ENCODE measurements around the gene TMEM72.

Gene TMEM72

DNA sequence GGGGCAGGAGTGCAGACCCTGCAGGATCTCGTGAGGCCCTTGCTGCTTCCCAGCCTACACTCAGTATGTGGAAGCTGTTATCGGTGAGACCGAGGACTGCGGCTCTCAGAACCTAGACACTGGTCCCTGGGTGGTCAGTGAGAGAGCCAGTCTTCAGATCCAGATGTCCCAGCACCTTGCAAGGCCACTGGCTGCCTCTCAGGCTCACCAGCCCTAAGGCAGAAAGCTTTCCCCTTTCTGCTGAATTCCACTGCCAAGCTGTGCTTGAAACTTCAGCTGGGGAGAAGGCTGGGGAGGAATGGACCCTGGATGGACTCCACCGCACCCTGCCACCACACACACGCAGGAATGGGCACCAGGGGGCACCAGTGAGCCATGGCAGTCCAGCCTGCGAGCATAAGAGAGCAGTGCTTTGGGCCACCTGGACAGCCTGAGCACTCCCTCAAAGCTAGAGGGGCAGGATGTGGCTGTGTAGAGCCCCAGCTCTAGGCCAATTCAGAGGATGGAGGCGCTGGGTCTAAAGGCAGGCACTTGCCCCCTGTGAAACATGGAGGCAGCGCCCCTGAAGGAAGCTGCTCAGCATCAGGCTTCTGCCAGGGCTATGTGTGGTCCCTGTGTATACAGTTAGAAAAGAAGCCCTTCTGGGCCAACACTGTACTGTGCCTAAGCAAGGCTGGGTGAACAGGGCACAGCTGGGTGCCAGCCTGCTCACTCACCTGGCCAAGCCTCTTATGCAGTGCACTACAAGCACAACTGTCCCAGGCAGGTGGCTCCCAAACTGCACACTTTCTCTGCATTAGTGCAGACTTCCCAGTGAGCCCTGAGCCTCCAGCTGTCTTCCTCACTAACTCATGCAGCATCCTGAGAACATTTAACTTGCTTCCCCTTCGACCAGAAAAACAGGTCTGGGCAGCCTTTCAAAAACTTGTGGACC lies 21.6 kb downstream of the TMEM72 start:
- Histone ChIP-seq H3K9ac (ENCODE audit: low read length) (no peak overlapping the region), H4K91ac (ENCODE audit: low read depth, low read length) (peak overlapping the region; percentile 58), H4K8ac (ENCODE audit: low read depth, low read length) (no peak overlapping the region), H2AFZ (ENCODE audit: insufficient read depth, low read length, poor library complexity) (no peak overlapping the region), H2BK12ac (ENCODE audit: low read length) (peak overlapping the region; percentile 61), H3K4ac (ENCODE audit: low read depth, low read length) (no peak overlapping the region), H3K79me1 (ENCODE audit: low read length) (peaks cover 23% of the 10 kb centered on the region), H2BK120ac (ENCODE audit: insufficient read depth, low read length, poor library complexity) (peak overlapping the region; percentile 6), H4K12ac (ENCODE audit: low read depth, low read length) (no peak overlapping the region), H3K27me3 (ENCODE audit: insufficient read depth, low read length) (no peaks in the 10 kb centered on the region), H3K18ac (ENCODE audit: low read length) (peak overlapping the region; percentile 41), H3K79me2 (ENCODE audit: control insufficient read depth, insufficient read depth, low read length, poor library complexity) (peaks cover 2% of the 10 kb centered on the region), H3K4me3 (ENCODE audit: low read depth, low read length) (no peak overlapping the region), H3K36me3 (ENCODE audit: control insufficient read depth in 1 of 2, insufficient read depth in 2 of 2, low read length in 2 of 2) (no peaks in the 10 kb centered on the region), H3K23ac (ENCODE audit: low read length) (no peak overlapping the region), H3K14ac (ENCODE audit: low read length) (peak overlapping the region; percentile 12), H3K27ac (ENCODE audit: low read depth, low read length) (peak overlapping the region; percentile 48), H3K4me1 (ENCODE audit: control insufficient read depth in 1 of 2, insufficient read depth in 2 of 2, low read length in 2 of 2) (peaks cover 25 to 35% of the 10 kb centered on the region in 2 experiments), H2BK5ac (ENCODE audit: low read depth, low read length, poor library complexity) (peak overlapping the region; percentile 29), H3K9me3 (ENCODE audit: insufficient read depth, low read depth, low read length) (peaks cover 5% of the 10 kb centered on the region), H2AK5ac (ENCODE audit: low read length) (peak overlapping the region; percentile 44), H3K4me2 (ENCODE audit: low read length) (peak overlapping the region; percentile 21)
- WGBS (ENCODE audit: extremely low coverage, insufficient coverage, insufficient read length): no CpG with 5 or more reads among the region's 10 CpGs
- DNase-seq: peak; percentile 63 to 90

- H3K4me1 ChIP-seq (ENCODE audit: control insufficient read depth in 1 of 2, insufficient read depth in 2 of 2, low read length in 2 of 2): peaks cover 25 to 35% of the 10 kb centered on the region in 2 experiments
- H3K4ac ChIP-seq (ENCODE audit: low read depth, low read length): no peak overlapping the region
- H2AFZ ChIP-seq (ENCODE audit: insufficient read depth, low read length, poor library complexity): peak overlapping the region; percentile 18
- no peaks in the 10 kb centered on the region for H3K27me3 ChIP-seq (ENCODE audit: insufficient read depth, low read length)
- no peak overlapping the region for H3K23ac ChIP-seq (ENCODE audit: low read length)
- H3K36me3 ChIP-seq (ENCODE audit: control insufficient read depth in 1 of 2, insufficient read depth in 2 of 2, low read length in 2 of 2): no peaks in the 10 kb centered on the region
- H2BK5ac ChIP-seq (ENCODE audit: low read depth, low read length, poor library complexity): peak overlapping the region; percentile 33
- peak overlapping the region; percentile 58 for H4K91ac ChIP-seq (ENCODE audit: low read depth, low read length)
- H4K12ac ChIP-seq (ENCODE audit: low read depth, low read length): no peak overlapping the region
- H3K79me2 ChIP-seq (ENCODE audit: control insufficient read depth, insufficient read depth, low read length, poor library complexity): peaks cover 2% of the 10 kb centered on the region
- no peak overlapping the region for H3K4me2 ChIP-seq (ENCODE audit: low read length)
- peaks cover 5% of the 10 kb centered on the region for H3K9me3 ChIP-seq (ENCODE audit: insufficient read depth, low read depth, low read length)
- H3K18ac ChIP-seq (ENCODE audit: low read length): no peak overlapping the region
- peak overlapping the region; percentile 36 for H2AK5ac ChIP-seq (ENCODE audit: low read length)
- peak overlapping the region; percentile 54 for H2BK120ac ChIP-seq (ENCODE audit: insufficient read depth, low read length, poor library complexity)
- H3K79me1 ChIP-seq (ENCODE audit: low read length): peaks cover 23% of the 10 kb centered on the region
- H3K9ac ChIP-seq (ENCODE audit: low read length): peak overlapping the region; percentile 1
- H2BK12ac ChIP-seq (ENCODE audit: low read length): peak overlapping the region; percentile 79
- no peak overlapping the region for H3K4me3 ChIP-seq (ENCODE audit: low read depth, low read length)
- no peak for DNase-seq
- peak overlapping the region; percentile 48 for H3K27ac ChIP-seq (ENCODE audit: low read depth, low read length)
- H4K8ac ChIP-seq (ENCODE audit: low read depth, low read length): no peak overlapping the region
- H3K14ac ChIP-seq (ENCODE audit: low read length): peak overlapping the region; percentile 67
- whole genome bisulfite sequencing (ENCODE audit: extremely low coverage, insufficient coverage, insufficient read length): no CpG with 5 or more reads among the region's 9 CpGs
Measured at GRCh38 chr10:44933451-44934321, 22.5 kb downstream of the TMEM72 start.

GRCh38 chr10:44934416-44935200 lies 23.5 kb downstream of the TMEM72 start:
- H3K36me3 ChIP-seq (ENCODE audit: control insufficient read depth in 1 of 2, insufficient read depth in 2 of 2, low read length in 2 of 2): no peaks in the 10 kb centered on the region
- H4K8ac ChIP-seq (ENCODE audit: low read depth, low read length): no peak overlapping the region
- no peak overlapping the region for H3K23ac ChIP-seq (ENCODE audit: low read length)
- H3K27ac ChIP-seq (ENCODE audit: low read depth, low read length): peak overlapping the region; percentile 75
- H2AFZ ChIP-seq (ENCODE audit: insufficient read depth, low read length, poor library complexity): no peak overlapping the region
- H3K27me3 ChIP-seq (ENCODE audit: insufficient read depth, low read length): no peaks in the 10 kb centered on the region
- H3K9me3 ChIP-seq (ENCODE audit: insufficient read depth, low read depth, low read length): peaks cover 5% of the 10 kb centered on the region
- peaks cover 25 to 35% of the 10 kb centered on the region in 2 experiments for H3K4me1 ChIP-seq (ENCODE audit: control insufficient read depth in 1 of 2, insufficient read depth in 2 of 2, low read length in 2 of 2)
- WGBS (ENCODE audit: extremely low coverage, insufficient coverage, insufficient read length): no CpG with 5 or more reads among the region's 18 CpGs
- H3K79me2 ChIP-seq (ENCODE audit: control insufficient read depth, insufficient read depth, low read length, poor library complexity): peaks cover 2% of the 10 kb centered on the region
- H3K4me3 ChIP-seq (ENCODE audit: low read depth, low read length): no peak overlapping the region
- H3K79me1 ChIP-seq (ENCODE audit: low read length): peaks cover 23% of the 10 kb centered on the region
- H3K4me2 ChIP-seq (ENCODE audit: low read length): no peak overlapping the region
- H3K14ac ChIP-seq (ENCODE audit: low read length): peak overlapping the region; percentile 67
- H3K4ac ChIP-seq (ENCODE audit: low read depth, low read length): peak overlapping the region; percentile 28
- peak overlapping the region; percentile 25 for H3K18ac ChIP-seq (ENCODE audit: low read length)
- peak overlapping the region; percentile 70 for H2BK5ac ChIP-seq (ENCODE audit: low read depth, low read length, poor library complexity)
- peak overlapping the region; percentile 79 for H2BK12ac ChIP-seq (ENCODE audit: low read length)
- peak overlapping the region; percentile 87 for H4K91ac ChIP-seq (ENCODE audit: low read depth, low read length)
- H2BK120ac ChIP-seq (ENCODE audit: insufficient read depth, low read length, poor library complexity): peak overlapping the region; percentile 54
- H4K12ac ChIP-seq (ENCODE audit: low read depth, low read length): no peak overlapping the region
- peak overlapping the region; percentile 40 for H2AK5ac ChIP-seq (ENCODE audit: low read length)
- DNase-seq: no peak
- H3K9ac ChIP-seq (ENCODE audit: low read length): no peak overlapping the region

Data from trophoblast cell (in vitro differentiated cells and primary cell).